ENCODE measurements around the gene RNF223. TPM values are rescaled to one million over a fixed set of nuclear protein-coding genes. Genes with fewer than 3 reads are reported as not detected.
A peak's percentile ranks its signal among the peaks of the same experiment; 100 is the strongest.

Gene RNF223
- total and polyA plus RNA-seq, 4 donors, result 0.14 TPM; not detected in 3

DNA sequence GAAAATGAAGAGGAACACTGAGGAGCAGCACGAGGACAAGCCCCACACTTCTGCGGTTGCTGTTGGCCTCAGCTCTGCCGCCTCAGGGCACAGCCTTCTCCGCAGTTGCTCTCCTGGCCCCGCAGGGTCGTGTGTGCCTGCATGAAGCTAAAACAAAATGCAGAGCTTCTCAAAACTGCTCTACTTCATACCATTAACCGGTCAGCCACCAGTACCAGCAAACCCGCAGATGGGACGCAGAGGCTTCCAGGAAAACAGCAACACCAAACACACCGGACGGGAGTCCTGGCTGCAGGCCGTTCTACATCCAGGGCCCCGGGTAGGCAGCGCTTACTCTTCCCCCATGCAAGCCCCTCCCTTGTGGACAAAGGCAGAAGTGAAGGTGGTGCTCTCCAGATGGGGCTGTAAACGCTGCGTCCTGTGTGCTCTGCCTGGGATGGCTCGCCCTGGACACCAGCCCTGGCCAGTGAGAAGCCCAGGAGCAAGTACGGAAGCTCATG, 48.9 kb upstream of the RNF223 start:
- Histone ChIP-seq H3K4me1 (ENCODE audit: control insufficient read depth in 4 of 4, insufficient read depth in 4 of 4, low read length in 3 of 4) (peaks cover 9 to 46% (median 29%) of the 10 kb centered on the region in 4 donors), H3K4me3 (ENCODE audit: low read depth in 1 of 3, low read length in 3 of 3) (no peak overlapping the region)
- WGBS, result 77% methylated on average over 18 of the region's 18 CpGs

DNA sequence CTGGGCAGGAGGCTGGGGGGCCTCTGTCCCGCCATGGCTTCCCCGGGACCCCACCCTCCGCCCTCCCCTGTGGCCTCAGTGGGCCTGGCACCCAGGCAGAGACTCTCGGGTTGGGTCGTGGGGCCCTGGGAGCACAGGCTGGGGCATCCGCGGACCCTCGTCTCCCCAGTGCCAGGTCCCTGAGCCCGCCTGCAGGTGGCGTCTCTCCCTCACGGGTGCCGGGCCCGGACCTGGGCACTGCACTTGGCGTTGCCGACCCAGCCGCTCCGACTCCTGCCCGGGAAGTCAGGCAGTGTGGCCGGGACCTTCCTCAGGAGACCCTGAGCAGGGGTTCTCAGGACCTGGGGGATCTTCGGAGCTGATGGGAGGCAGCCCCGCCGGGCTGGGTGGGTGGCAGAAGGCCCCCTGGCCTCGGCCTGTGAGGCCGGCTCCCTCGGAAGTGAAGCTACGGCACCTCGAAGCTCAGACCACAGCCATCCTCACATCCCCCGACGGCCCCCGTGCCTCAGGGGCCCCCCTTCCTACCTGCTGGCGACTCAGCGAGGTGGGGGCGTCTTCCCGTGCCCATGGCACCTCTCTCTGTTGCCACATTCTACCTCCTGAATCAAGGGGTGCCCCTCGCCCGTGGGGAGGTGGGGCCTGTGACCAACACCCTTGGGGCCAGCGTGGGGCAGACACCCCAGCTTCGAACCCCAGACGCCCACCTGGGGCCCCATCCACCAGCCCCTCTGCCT, 48.1 kb upstream of the RNF223 start:
- H3K9me3 ChIP-seq (ENCODE audit: control insufficient read depth in 4 of 4, low read length in 3 of 4), result no peaks in the 10 kb centered on the region
- peak overlapping the region in 1 of 2 donors; percentile 9 for H3K9ac ChIP-seq (ENCODE audit: low read depth in 1 of 2, low read length in 2 of 2)
- TF ChIP-seq RAD21 (IDR thresholded peaks at IDR 0.05), result peak; percentile 94 to 98
- no peak for TF ChIP-seq SP1 (IDR thresholded peaks at IDR 0.05)
- TF ChIP-seq, protein P1, sequence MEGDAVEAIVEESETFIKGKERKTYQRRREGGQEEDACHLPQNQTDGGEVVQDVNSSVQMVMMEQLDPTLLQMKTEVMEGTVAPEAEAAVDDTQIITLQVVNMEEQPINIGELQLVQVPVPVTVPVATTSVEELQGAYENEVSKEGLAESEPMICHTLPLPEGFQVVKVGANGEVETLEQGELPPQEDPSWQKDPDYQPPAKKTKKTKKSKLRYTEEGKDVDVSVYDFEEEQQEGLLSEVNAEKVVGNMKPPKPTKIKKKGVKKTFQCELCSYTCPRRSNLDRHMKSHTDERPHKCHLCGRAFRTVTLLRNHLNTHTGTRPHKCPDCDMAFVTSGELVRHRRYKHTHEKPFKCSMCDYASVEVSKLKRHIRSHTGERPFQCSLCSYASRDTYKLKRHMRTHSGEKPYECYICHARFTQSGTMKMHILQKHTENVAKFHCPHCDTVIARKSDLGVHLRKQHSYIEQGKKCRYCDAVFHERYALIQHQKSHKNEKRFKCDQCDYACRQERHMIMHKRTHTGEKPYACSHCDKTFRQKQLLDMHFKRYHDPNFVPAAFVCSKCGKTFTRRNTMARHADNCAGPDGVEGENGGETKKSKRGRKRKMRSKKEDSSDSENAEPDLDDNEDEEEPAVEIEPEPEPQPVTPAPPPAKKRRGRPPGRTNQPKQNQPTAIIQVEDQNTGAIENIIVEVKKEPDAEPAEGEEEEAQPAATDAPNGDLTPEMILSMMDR (IDR thresholded peaks at IDR 0.05; ENCODE audit: low read depth, low read length, missing input control), result peak; percentile 84
- H3K4me3 ChIP-seq (ENCODE audit: low read depth in 1 of 3, low read length in 3 of 3), result no peak overlapping the region
- H3K27me3 ChIP-seq (ENCODE audit: control insufficient read depth in 4 of 4, insufficient read depth in 4 of 4, low read length in 3 of 4), result no peaks in the 10 kb centered on the region
- no peak overlapping the region for H3K27ac ChIP-seq (ENCODE audit: low read depth in 1 of 2, low read length in 2 of 2)
- DNase-seq (ENCODE audit: low spot score), result peak; percentile 71
- H3K36me3 ChIP-seq (ENCODE audit: control insufficient read depth in 4 of 4, insufficient read depth in 3 of 4, low read depth in 1 of 4, low read length in 3 of 4), result no peaks in the 10 kb centered on the region
- H3K4me1 ChIP-seq (ENCODE audit: control insufficient read depth in 4 of 4, insufficient read depth in 4 of 4, low read length in 3 of 4), result peaks cover 8 to 38% (median 25%) of the 10 kb centered on the region in 4 donors
- WGBS, result 19% methylated on average over 39 of the region's 39 CpGs

More for the DNA sequence above, 48.9 kb upstream of the RNF223 start:
- H3K36me3 ChIP-seq (ENCODE audit: control insufficient read depth in 4 of 4, insufficient read depth in 3 of 4, low read depth in 1 of 4, low read length in 3 of 4), result no peaks in the 10 kb centered on the region
- H3K27ac ChIP-seq (ENCODE audit: low read depth in 1 of 2, low read length in 2 of 2), result no peak overlapping the region
- no peaks in the 10 kb centered on the region for H3K27me3 ChIP-seq (ENCODE audit: control insufficient read depth in 4 of 4, insufficient read depth in 4 of 4, low read length in 3 of 4)
- no peaks in the 10 kb centered on the region for H3K9me3 ChIP-seq (ENCODE audit: control insufficient read depth in 4 of 4, low read length in 3 of 4)
- DNase-seq (ENCODE audit: low spot score), result no peak
- no peak overlapping the region for H3K9ac ChIP-seq (ENCODE audit: low read depth in 1 of 2, low read length in 2 of 2)
- TF ChIP-seq FOXA1 (IDR thresholded peaks at IDR 0.05), result no peak
- TF ChIP-seq FOXA2 (IDR thresholded peaks at IDR 0.05), result no peak
- no peak for TF ChIP-seq HNF4G (IDR thresholded peaks at IDR 0.05)
- no peak for TF ChIP-seq EGR1 (IDR thresholded peaks at IDR 0.05; ENCODE audit: low read depth in 2 of 2)

DNA sequence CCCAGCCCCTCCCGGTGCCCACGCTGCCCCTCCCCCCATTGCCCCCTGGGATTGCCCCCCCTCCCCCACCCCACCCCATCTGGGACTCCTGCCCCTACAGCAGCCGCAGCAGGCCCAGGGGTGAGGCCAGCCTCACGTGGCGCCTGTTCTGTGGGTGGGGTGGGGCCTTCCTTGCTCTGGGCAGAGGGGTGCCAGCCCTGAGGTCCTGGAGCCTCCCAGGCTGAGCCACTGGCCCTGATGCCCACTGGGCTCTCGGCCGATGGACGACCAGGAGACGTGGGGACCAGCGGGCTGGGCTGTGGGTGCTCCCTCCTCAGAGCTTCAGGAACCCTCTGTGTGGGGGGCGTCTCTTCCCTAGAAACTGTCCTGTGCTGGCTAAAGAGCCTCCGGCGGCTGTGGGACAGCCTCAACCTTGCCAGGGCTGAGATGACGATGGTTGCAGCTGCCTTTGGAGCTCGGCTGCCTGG, 47.5 kb upstream of the RNF223 start:
- H3K4me1 ChIP-seq (ENCODE audit: control insufficient read depth in 4 of 4, insufficient read depth in 4 of 4, low read length in 3 of 4), result peaks cover 10 to 39% (median 27%) of the 10 kb centered on the region in 4 donors
- H3K9me3 ChIP-seq (ENCODE audit: control insufficient read depth in 4 of 4, low read length in 3 of 4), result no peaks in the 10 kb centered on the region
- DNase-seq (ENCODE audit: low spot score), result no peak
- no peaks in the 10 kb centered on the region for H3K36me3 ChIP-seq (ENCODE audit: control insufficient read depth in 4 of 4, insufficient read depth in 3 of 4, low read depth in 1 of 4, low read length in 3 of 4)
- H3K4me3 ChIP-seq (ENCODE audit: low read depth in 1 of 3, low read length in 3 of 3), result no peak overlapping the region
- 40% methylated on average over 15 of the region's 15 CpGs for WGBS
- H3K27ac ChIP-seq (ENCODE audit: low read depth in 1 of 2, low read length in 2 of 2), result no peak overlapping the region
- no peak overlapping the region for H3K9ac ChIP-seq (ENCODE audit: low read depth in 1 of 2, low read length in 2 of 2)
- TF ChIP-seq NR2F2 (IDR thresholded peaks at IDR 0.05), result no peak
- no peaks in the 10 kb centered on the region for H3K27me3 ChIP-seq (ENCODE audit: control insufficient read depth in 4 of 4, insufficient read depth in 4 of 4, low read length in 3 of 4)

DNA sequence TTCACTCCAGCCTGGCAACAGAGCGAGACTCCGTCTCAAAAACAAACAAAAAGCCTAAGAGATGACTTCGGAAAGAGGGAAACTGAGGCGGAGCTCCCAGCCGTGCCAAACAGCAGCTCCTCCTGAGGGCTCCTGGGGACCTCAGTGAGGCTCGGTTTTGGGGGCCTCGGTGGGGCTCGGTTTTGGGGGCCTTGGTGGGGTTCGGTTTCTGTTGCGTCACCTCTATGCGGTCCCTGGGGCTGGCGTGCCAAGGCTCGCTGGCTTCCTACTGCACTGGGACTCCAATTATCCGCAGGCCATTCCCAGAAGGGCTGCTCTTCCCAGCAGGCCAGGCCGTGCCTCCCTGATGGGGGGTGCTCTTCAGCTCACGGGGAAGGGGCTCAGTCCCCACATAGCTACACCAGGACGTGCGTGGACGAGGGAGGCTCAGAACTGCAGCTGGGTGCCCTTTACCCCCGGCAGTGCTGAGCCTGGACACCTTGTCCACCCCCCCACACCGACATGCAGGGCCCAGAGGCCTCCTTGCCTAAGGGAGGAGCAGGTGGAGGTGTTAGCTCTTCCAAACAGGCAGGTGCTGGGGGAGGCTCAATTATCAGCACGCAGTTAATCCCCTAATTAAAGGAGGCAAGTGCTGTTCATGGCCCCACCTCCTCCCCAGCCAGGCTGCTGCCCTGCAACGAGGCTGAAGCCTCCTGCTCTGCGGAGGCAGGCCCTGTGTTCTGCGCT, 46.9 kb upstream of the RNF223 start:
- TF ChIP-seq, protein P2, sequence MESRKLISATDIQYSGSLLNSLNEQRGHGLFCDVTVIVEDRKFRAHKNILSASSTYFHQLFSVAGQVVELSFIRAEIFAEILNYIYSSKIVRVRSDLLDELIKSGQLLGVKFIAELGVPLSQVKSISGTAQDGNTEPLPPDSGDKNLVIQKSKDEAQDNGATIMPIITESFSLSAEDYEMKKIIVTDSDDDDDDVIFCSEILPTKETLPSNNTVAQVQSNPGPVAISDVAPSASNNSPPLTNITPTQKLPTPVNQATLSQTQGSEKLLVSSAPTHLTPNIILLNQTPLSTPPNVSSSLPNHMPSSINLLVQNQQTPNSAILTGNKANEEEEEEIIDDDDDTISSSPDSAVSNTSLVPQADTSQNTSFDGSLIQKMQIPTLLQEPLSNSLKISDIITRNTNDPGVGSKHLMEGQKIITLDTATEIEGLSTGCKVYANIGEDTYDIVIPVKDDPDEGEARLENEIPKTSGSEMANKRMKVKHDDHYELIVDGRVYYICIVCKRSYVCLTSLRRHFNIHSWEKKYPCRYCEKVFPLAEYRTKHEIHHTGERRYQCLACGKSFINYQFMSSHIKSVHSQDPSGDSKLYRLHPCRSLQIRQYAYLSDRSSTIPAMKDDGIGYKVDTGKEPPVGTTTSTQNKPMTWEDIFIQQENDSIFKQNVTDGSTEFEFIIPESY (IDR thresholded peaks at IDR 0.05), result no peak
- TF ChIP-seq HNF4G (IDR thresholded peaks at IDR 0.05) (no peak), GABPA (IDR thresholded peaks at IDR 0.05 in 1 of 2, conservative IDR thresholded peaks at IDR 0.05 in 1 of 2) (no peak), RAD21 (IDR thresholded peaks at IDR 0.05) (no peak), NR2F2 (IDR thresholded peaks at IDR 0.05) (no peak)
- TF ChIP-seq, protein P1 (IDR thresholded peaks at IDR 0.05; ENCODE audit: low read depth, low read length, missing input control), result no peak
- Histone ChIP-seq H3K27ac (ENCODE audit: low read depth in 1 of 2, low read length in 2 of 2) (no peak overlapping the region), H3K36me3 (ENCODE audit: control insufficient read depth in 4 of 4, insufficient read depth in 3 of 4, low read depth in 1 of 4, low read length in 3 of 4) (no peaks in the 10 kb centered on the region), H3K4me3 (ENCODE audit: low read depth in 1 of 3, low read length in 3 of 3) (no peak overlapping the region), H3K27me3 (ENCODE audit: control insufficient read depth in 4 of 4, insufficient read depth in 4 of 4, low read length in 3 of 4) (no peaks in the 10 kb centered on the region), H3K4me1 (ENCODE audit: control insufficient read depth in 4 of 4, insufficient read depth in 4 of 4, low read length in 3 of 4) (peaks cover 12 to 41% (median 29%) of the 10 kb centered on the region in 4 donors), H3K9ac (ENCODE audit: low read depth in 1 of 2, low read length in 2 of 2) (no peak overlapping the region), H3K9me3 (ENCODE audit: control insufficient read depth in 4 of 4, low read length in 3 of 4) (no peaks in the 10 kb centered on the region)
- 72% methylated on average over 25 of the region's 25 CpGs for WGBS
- no peak for DNase-seq (ENCODE audit: low spot score)

Measured in liver (tissue), 9 donors.